H9 (cell line): Measurements from ENCODE around the gene CEACAM16. TPM values are rescaled to one million over a fixed set of nuclear protein-coding genes. Genes with fewer than 3 reads are reported as not detected.

Source experiments
- DNase-seq: peaks from one replicate; pipeline ENCODE4 v3.0.0-alpha.2; 2017
- H2AFZ ChIP-seq: one replicate; pipeline ENCODE4 v1.6.1; 2013; ENCODE audit warnings: mild to moderate bottlenecking, low read length, control low read depth, moderate library complexity
- H2AK5ac ChIP-seq: 2 replicates; pipeline ENCODE4 v1.6.1; 2013; ENCODE audit warnings: low read length, control low read depth, mixed read lengths; ENCODE audit not compliant: insufficient read length
- H2BK120ac ChIP-seq: one replicate; pipeline ENCODE4 v1.6.1; 2013; ENCODE audit warnings: low read depth, mild to moderate bottlenecking, low read length, control low read depth, inconsistent platforms; ENCODE audit not compliant: poor library complexity, severe bottlenecking
- H2BK12ac ChIP-seq: 2 replicates; pipeline ENCODE4 v1.6.1; 2013; ENCODE audit warnings: low read length, control low read depth, mixed read lengths, low read depth; ENCODE audit not compliant: insufficient read length
- H2BK15ac ChIP-seq: 2 replicates; pipeline ENCODE4 v1.6.1; 2013; ENCODE audit warnings: low read depth, low read length, control low read depth
- H2BK20ac ChIP-seq: one replicate; pipeline ENCODE4 v1.6.1; 2013; ENCODE audit warnings: low read depth, mild to moderate bottlenecking, low read length, control low read depth, inconsistent platforms; ENCODE audit not compliant: poor library complexity, severe bottlenecking
- H2BK5ac ChIP-seq: 2 replicates; pipeline ENCODE4 v1.6.1; 2013; ENCODE audit warnings: low read length, control low read depth, mixed read lengths; ENCODE audit not compliant: insufficient read length
- H3K14ac ChIP-seq: 2 replicates; pipeline ENCODE4 v1.6.1; 2013; ENCODE audit warnings: low read length, control low read depth; ENCODE audit not compliant: insufficient read depth
- H3K18ac ChIP-seq: 2 replicates; pipeline ENCODE4 v1.6.1; 2013; ENCODE audit warnings: low read depth, mild to moderate bottlenecking, mixed read lengths, low read length, control low read depth; ENCODE audit not compliant: insufficient read length
- H3K23ac ChIP-seq: 2 replicates; pipeline ENCODE4 v1.6.1; 2013; ENCODE audit warnings: low read length, control low read depth, mixed read lengths, low read depth; ENCODE audit not compliant: insufficient read length
- H3K23me2 ChIP-seq: 2 replicates; pipeline ENCODE4 v1.6.1; 2013; ENCODE audit warnings: low read depth, mild to moderate bottlenecking, mixed read lengths, low read length, control low read depth; ENCODE audit not compliant: insufficient read length, poor library complexity, severe bottlenecking
- H3K27ac ChIP-seq: 2 replicates; pipeline ENCODE4 v1.5.1; 2013; ENCODE audit warnings: low read length, control low read depth, mixed read lengths, low read depth; ENCODE audit not compliant: insufficient read length
- H3K27me3 ChIP-seq: 2 replicates; pipeline ENCODE4 v1.6.1; 2013; ENCODE audit warnings: low read length, control low read depth, inconsistent platforms; ENCODE audit not compliant: insufficient read depth
- H3K4ac ChIP-seq: 2 replicates; pipeline ENCODE4 v1.6.1; 2013; ENCODE audit warnings: low read depth, mild to moderate bottlenecking, control low read depth, inconsistent platforms, low read length, moderate library complexity
- H3K4me1 ChIP-seq: 2 replicates; pipeline ENCODE4 v1.6.1; 2013; ENCODE audit warnings: low read length, control low read depth, inconsistent platforms; ENCODE audit not compliant: insufficient read depth
- H3K4me2 ChIP-seq: 2 replicates; pipeline ENCODE4 v1.6.1; 2013; ENCODE audit warnings: low read length, control low read depth, mixed read lengths; ENCODE audit not compliant: insufficient read length, insufficient read depth
- H3K56ac ChIP-seq: 2 replicates; pipeline ENCODE4 v1.6.1; 2013; ENCODE audit warnings: low read depth, mild to moderate bottlenecking, mixed read lengths, low read length, control low read depth; ENCODE audit not compliant: insufficient read length
- H3K79me1 ChIP-seq: 2 replicates; pipeline ENCODE4 v1.6.1; 2013; ENCODE audit warnings: low read depth, mild to moderate bottlenecking, moderate library complexity, low read length, control low read depth, inconsistent platforms; ENCODE audit not compliant: insufficient read depth, poor library complexity, severe bottlenecking
- H3K79me2 ChIP-seq: 2 replicates; pipeline ENCODE4 v1.6.1; 2013; ENCODE audit warnings: low read length, control low read depth, inconsistent platforms; ENCODE audit not compliant: insufficient read depth
- H3K9ac ChIP-seq: 2 replicates; pipeline ENCODE4 v1.6.1; 2013; ENCODE audit warnings: low read length, control low read depth, mixed read lengths; ENCODE audit not compliant: insufficient read length; ENCODE audit errors: extremely low read depth
- H3K9me3 ChIP-seq: one replicate; pipeline ENCODE4 v1.6.1; 2013; ENCODE audit warnings: low read depth, low read length, inconsistent platforms; ENCODE audit not compliant: control insufficient read depth
- H3T11ph ChIP-seq: one replicate; pipeline ENCODE4 v1.6.1; 2013; ENCODE audit warnings: mild to moderate bottlenecking, low read length, control low read depth, inconsistent platforms
- H4K20me1 ChIP-seq: one replicate; pipeline ENCODE4 v1.6.1; 2013; ENCODE audit not compliant: control insufficient read depth, insufficient read length, insufficient read depth
- H4K5ac ChIP-seq: 2 replicates; pipeline ENCODE4 v1.6.1; 2013; ENCODE audit warnings: low read depth, mild to moderate bottlenecking, mixed read lengths, low read length, control low read depth; ENCODE audit not compliant: insufficient read length
- H4K8ac ChIP-seq: replicated peaks from 2 replicates; pipeline ENCODE4 v1.6.1; 2013; ENCODE audit warnings: low read length, control low read depth, mixed read lengths, low read depth; ENCODE audit not compliant: insufficient read length
- H4K91ac ChIP-seq: 2 replicates; pipeline ENCODE4 v1.6.1; 2013; ENCODE audit warnings: low read depth, mild to moderate bottlenecking, moderate library complexity, mixed read lengths, low read length, control low read depth; ENCODE audit not compliant: insufficient read length
- H3K27ac Mint-ChIP-seq, 3 experiments: 2 replicates in 2 of 3; 3 replicates in 1 of 3; pipeline ENCODE4 v1.8.0; 2020 to 2021; ENCODE audit warnings: mixed read lengths in 3 of 3, mild to moderate bottlenecking in 1 of 3, moderate library complexity in 1 of 3
- H3K27me3 Mint-ChIP-seq: 2 replicates; pipeline ENCODE4 v1.8.0; 2021; ENCODE audit warnings: low read depth, mild to moderate bottlenecking, moderate library complexity, mixed read lengths
- H3K36me3 Mint-ChIP-seq, 3 experiments: 2 replicates in 2 of 3; 3 replicates in 1 of 3; pipeline ENCODE4 v1.8.0; 2020 to 2021; ENCODE audit warnings: low read depth in 3 of 3, mixed read lengths in 3 of 3; ENCODE audit not compliant: insufficient read depth in 1 of 3
- H3K4me1 Mint-ChIP-seq, 2 experiments: 2 replicates each; pipeline ENCODE4 v1.8.0; 2020; ENCODE audit warnings: mixed read lengths in 2 of 2
- H3K4me3 Mint-ChIP-seq, 2 experiments: 2 replicates in 1 of 2; 3 replicates in 1 of 2; pipeline ENCODE4 v1.8.0; 2020 to 2021; ENCODE audit warnings: mild to moderate bottlenecking in 2 of 2, mixed read lengths in 2 of 2, moderate library complexity in 1 of 2
- H3K9me3 Mint-ChIP-seq, 2 experiments: 2 replicates in 1 of 2; 3 replicates in 1 of 2; pipeline ENCODE4 v1.8.0; 2020; ENCODE audit warnings: mild to moderate bottlenecking in 2 of 2, mixed read lengths in 2 of 2, moderate library complexity in 1 of 2
- CTCF ChIP-seq: fragments of 200-600 bp; sonication (generic); conservative IDR thresholded peaks from 3 replicates; pipeline ENCODE4 v1.8.0; 2021; ENCODE audit warnings: antibody characterized with exemption, mild to moderate bottlenecking
- WGBS: extraction: QIAGEN DNeasy Blood & Tissue Kit; methylation state at CpG from one replicate; pipeline ENCODE4 v1.1.7; 2013; ENCODE audit warnings: missing lambda C conversion rate, low lambda C conversion rate, mixed read lengths; ENCODE audit not compliant: insufficient read length; ENCODE audit errors: extremely low coverage; 5-methylcytosine and 5-hydroxymethylcytosine counted together
- total RNA-seq: library from RNA; stranded (reverse); gene quantifications from 2 replicates; pipeline ENCODE4 v1.2.1, GENCODE V29; 2021

CEACAM16 gene
- total RNA-seq, 1 experiment from 2014 or later = not detected

- Histone ChIP-seq H3K56ac (no peak overlapping the region), H4K5ac (no peak overlapping the region), H2AFZ (no peak overlapping the region), H3K4ac (no peak overlapping the region), H2BK5ac (no peak overlapping the region), H3K4me1 (no peaks in the 10 kb centered on the region), H3K27me3 (no peaks in the 10 kb centered on the region; the same call in 1 of the 2 replicates), H4K8ac (no peak overlapping the region), H3K9ac (no peak overlapping the region), H3K14ac (no peak overlapping the region), H2AK5ac (no peak overlapping the region), H3K9me3 (no peaks in the 10 kb centered on the region), H2BK20ac (no peak overlapping the region), H4K20me1 (no peaks in the 10 kb centered on the region), H3K27ac (no peak overlapping the region), H3K79me1 (no peaks in the 10 kb centered on the region), H3K4me2 (no peak overlapping the region), H4K91ac (no peak overlapping the region), H2BK15ac (no peak overlapping the region), H2BK12ac (no peak overlapping the region), H3K18ac (no peak overlapping the region), H3K79me2 (no peaks in the 10 kb centered on the region), H3T11ph (no peak overlapping the region), H3K23ac (no peak overlapping the region), H3K23me2 (no peaks in the 10 kb centered on the region), H2BK120ac (no peak overlapping the region)
- no peak overlapping the region; a peak in 1 of 5 replicates for H3K4me3 Mint-ChIP-seq
- no peaks in the 10 kb centered on the region for H3K9me3 Mint-ChIP-seq
- 0 out of 4 replicates have a peak, but pooled peaks cover 2% of the 10 kb centered on the region in 2 experiments for H3K4me1 Mint-ChIP-seq
- no peak for TF ChIP-seq CTCF
- DNase-seq = no peak
- peaks cover 15% of the 10 kb centered on the region for H3K27me3 Mint-ChIP-seq
- WGBS = no CpG with 5 or more reads among the region's 5 CpGs
- H3K27ac Mint-ChIP-seq = no peak overlapping the region; a peak in 1 of 7 replicates
- no peaks in the 10 kb centered on the region; a peak in 1 of 7 replicates for H3K36me3 Mint-ChIP-seq
Observed at GRCh38 chr19:44725684-44726083, 26.7 kb downstream of the CEACAM16 start.
